H1 (cell line): ENCODE results near the gene RAB44. TPM values are rescaled to one million over a fixed set of nuclear protein-coding genes. Genes with fewer than 3 reads are reported as not detected.

Source experiments
- CTCF ChIA-PET: fragments of 300-600 bp; sonication (Branson Sonifier 250); formaldehyde crosslinking; loops from one replicate; lab custom pipeline; 2021; ENCODE audit not compliant: partially characterized antibody; lab: Charles Lee
- POLR2A ChIA-PET: fragments of 300-600 bp; sonication (Branson Sonifier 250); formaldehyde crosslinking; loops from one replicate; lab custom pipeline; 2021; ENCODE audit warnings: inconsistent platforms; ENCODE audit not compliant: partially characterized antibody; lab: Charles Lee
- DNase-seq, 2 experiments: peaks; one replicate each; pipeline versions ENCODE4 v3.0.0 to v3.0.0-alpha.2; 2010 to 2022; ENCODE audit warnings: low spot score in 2 of 2, low read depth in 1 of 2, mixed read lengths in 1 of 2
- FAIRE-seq: peaks from 2 replicates; lab custom pipeline; 2011; peaks lifted over from hg19 to GRCh38; lab: Jason Lieb, UNC
- H2AFZ ChIP-seq: 2 replicates; pipeline ENCODE4 v1.8.1; 2012; ENCODE audit warnings: low read length, inconsistent platforms
- H2AK5ac ChIP-seq: 2 replicates; pipeline ENCODE4 v1.6.1; 2013; ENCODE audit warnings: low read depth, low read length
- H2BK120ac ChIP-seq: replicated peaks from 2 replicates; pipeline ENCODE3; 2013; ENCODE audit warnings: low read depth, low read length, inconsistent platforms
- H2BK12ac ChIP-seq: 2 replicates; pipeline ENCODE4 v1.6.1; 2013; ENCODE audit warnings: low read depth, low read length
- H2BK15ac ChIP-seq: 2 replicates; pipeline ENCODE4 v1.6.1; 2013; ENCODE audit warnings: low read length
- H2BK20ac ChIP-seq: 2 replicates; pipeline ENCODE4 v1.6.1; 2013; ENCODE audit warnings: low read length
- H2BK5ac ChIP-seq: 2 replicates; pipeline ENCODE4 v1.6.1; 2013; ENCODE audit warnings: low read depth, low read length
- H3K14ac ChIP-seq: 2 replicates; pipeline ENCODE4 v1.6.1; 2013; ENCODE audit warnings: inconsistent platforms; ENCODE audit not compliant: insufficient read length
- H3K18ac ChIP-seq: 2 replicates; pipeline ENCODE4 v1.6.1; 2013; ENCODE audit warnings: low read length; ENCODE audit errors: extremely low read depth
- H3K23ac ChIP-seq: 2 replicates; pipeline ENCODE4 v1.6.1; 2013; ENCODE audit warnings: inconsistent platforms; ENCODE audit not compliant: insufficient read length
- H3K23me2 ChIP-seq: 2 replicates; pipeline ENCODE4 v1.6.1; 2013; ENCODE audit warnings: low read depth, low read length
- H3K27ac ChIP-seq: 2 replicates; pipeline ENCODE4 v1.6.1; 2011; ENCODE audit warnings: low read depth, low read length, inconsistent platforms
- H3K27me3 ChIP-seq, 4 experiments: replicated peaks in 1 of 4; 1 replicate in 1 of 4; 2 replicates in 3 of 4; pipeline versions ENCODE4 v1.6.1 to v1.8.1; 2011 to 2013; ENCODE audit warnings: low read length in 3 of 4, mild to moderate bottlenecking in 3 of 4, inconsistent platforms in 2 of 4, mixed read lengths in 2 of 4, moderate library complexity in 1 of 4; ENCODE audit not compliant: control insufficient read depth in 3 of 4, insufficient read depth in 3 of 4; ENCODE audit errors: extremely low read depth in 1 of 4
- H3K36me3 ChIP-seq, 4 experiments: 2 replicates each; pipeline versions ENCODE4 v1.6.1 to v1.8.1; 2011 to 2013; ENCODE audit warnings: mild to moderate bottlenecking in 4 of 4, low read length in 3 of 4, moderate library complexity in 2 of 4, control low read depth in 1 of 4, inconsistent platforms in 1 of 4; ENCODE audit not compliant: insufficient read depth in 4 of 4, control insufficient read depth in 2 of 4
- H3K4ac ChIP-seq: replicated peaks from 2 replicates; pipeline ENCODE3; 2013; ENCODE audit warnings: low read length, low read depth, mixed read lengths, inconsistent platforms; ENCODE audit not compliant: insufficient read length
- H3K4me1 ChIP-seq, 4 experiments: replicated peaks in 1 of 4; 1 replicate in 1 of 4; 2 replicates in 3 of 4; pipeline versions ENCODE4 v1.6.1 to v1.8.1; 2011 to 2013; ENCODE audit warnings: low read length in 3 of 4, inconsistent platforms in 2 of 4, mixed read lengths in 1 of 4; ENCODE audit not compliant: insufficient read depth in 4 of 4, control insufficient read depth in 3 of 4
- H3K4me2 ChIP-seq, 2 experiments: 2 replicates each; pipeline versions ENCODE4 v1.6.1 to v1.8.1; 2011 to 2013; ENCODE audit warnings: low read depth in 2 of 2, low read length in 2 of 2, control low read depth in 1 of 2, inconsistent platforms in 1 of 2, mild to moderate bottlenecking in 1 of 2; ENCODE audit not compliant: insufficient read depth in 1 of 2
- H3K4me3 ChIP-seq, 4 experiments: fragments of 200-600, 300-600 bp in 1 of 4; sonication (generic), shearing (Covaris generic), sonication (Bioruptor Twin) in 1 of 4; 2 replicates each; pipeline versions ENCODE4 v1.5.1 to v1.8.1; 2011 to 2016; ENCODE audit warnings: low read length in 4 of 4, low read depth in 3 of 4, control low read depth in 2 of 4, inconsistent platforms in 2 of 4, mild to moderate bottlenecking in 2 of 4, mixed read lengths in 1 of 4, moderate library complexity in 1 of 4; ENCODE audit not compliant: insufficient read depth in 2 of 4; ENCODE audit errors: extremely low read depth in 1 of 4
- H3K56ac ChIP-seq: replicated peaks from 2 replicates; pipeline ENCODE3; 2013; ENCODE audit warnings: low read depth, mild to moderate bottlenecking, mixed read lengths, low read length, inconsistent platforms; ENCODE audit not compliant: insufficient read length
- H3K79me1 ChIP-seq: 2 replicates; pipeline ENCODE4 v1.6.1; 2013; ENCODE audit warnings: low read depth, low read length, control low read depth
- H3K79me2 ChIP-seq, 2 experiments: 2 replicates each; pipeline versions ENCODE4 v1.6.1 to v1.8.1; 2012 to 2013; ENCODE audit warnings: low read length in 2 of 2, mild to moderate bottlenecking in 2 of 2, inconsistent platforms in 1 of 2; ENCODE audit not compliant: insufficient read depth in 2 of 2, control insufficient read depth in 1 of 2
- H3K9ac ChIP-seq, 4 experiments: replicated peaks in 1 of 4; 1 replicate in 1 of 4; 2 replicates in 3 of 4; pipeline versions ENCODE4 v1.6.1 to v1.8.1; 2011 to 2013; ENCODE audit warnings: low read depth in 3 of 4, low read length in 3 of 4, control low read depth in 2 of 4, mild to moderate bottlenecking in 2 of 4, moderate library complexity in 2 of 4, inconsistent platforms in 1 of 4; ENCODE audit errors: extremely low read depth in 1 of 4
- H3K9me3 ChIP-seq, 2 experiments: 2 replicates each; pipeline versions ENCODE4 v1.6.1 to v1.8.1; 2012 to 2013; ENCODE audit warnings: mild to moderate bottlenecking in 2 of 2, moderate library complexity in 2 of 2, control low read depth in 1 of 2, inconsistent platforms in 1 of 2, low read depth in 1 of 2, low read length in 1 of 2, mixed read lengths in 1 of 2; ENCODE audit not compliant: insufficient read depth in 2 of 2
- H4K20me1 ChIP-seq, 2 experiments: replicated peaks in 1 of 2; 2 replicates each; pipeline versions ENCODE3 to v1.8.1; 2011 to 2013; ENCODE audit warnings: inconsistent platforms in 2 of 2, low read length in 2 of 2, mild to moderate bottlenecking in 1 of 2; ENCODE audit not compliant: insufficient read depth in 2 of 2, control insufficient read depth in 1 of 2
- H4K5ac ChIP-seq: 2 replicates; pipeline ENCODE4 v1.6.1; 2013; ENCODE audit warnings: low read length, low read depth, mixed read lengths, inconsistent platforms; ENCODE audit not compliant: insufficient read length
- H4K8ac ChIP-seq: 2 replicates; pipeline ENCODE4 v1.8.0; 2013; ENCODE audit warnings: mild to moderate bottlenecking, moderate library complexity, low read length, inconsistent platforms; ENCODE audit not compliant: insufficient read depth; ENCODE audit errors: extremely low read depth
- H4K91ac ChIP-seq: replicated peaks from 2 replicates; pipeline ENCODE3; 2013; ENCODE audit warnings: low read length, mixed read lengths, inconsistent platforms; ENCODE audit not compliant: insufficient read length
- CBX5 ChIP-seq: fragments of 300-800, 300-1000 bp; sonication (generic); IDR thresholded peaks from 2 replicates; pipeline ENCODE4 v1.7.1; 2016; ENCODE audit warnings: antibody characterized with exemption, low read length, low read depth
- NRF1 ChIP-seq: IDR thresholded peaks from 2 replicates; pipeline ENCODE4 v1.6.1; 2011; ENCODE audit warnings: mild to moderate bottlenecking, low read depth, low read length, improper control_type of control experiment
- SP1 ChIP-seq: IDR thresholded peaks from 2 replicates; pipeline ENCODE4 v1.6.1; 2011; ENCODE audit warnings: low read depth, low read length
- SP2 ChIP-seq: IDR thresholded peaks from 2 replicates; pipeline ENCODE4 v1.6.1; 2012; ENCODE audit warnings: mild to moderate bottlenecking, low read length, inconsistent platforms
- SUZ12 ChIP-seq: fragments of 200-600 bp; sonication (generic); IDR thresholded peaks from 2 replicates; pipeline ENCODE4 v1.6.1; 2012; ENCODE audit warnings: mild to moderate bottlenecking, inconsistent platforms, low read length, moderate library complexity, mixed read lengths
- WGBS, 2 experiments: shearing (Covaris generic) in 1 of 2; methylation state at CpG; one replicate each; pipeline versions ENCODE4 v1.1.6 to v1.1.7; 2013 to 2015; ENCODE audit warnings: low lambda C conversion rate in 2 of 2, mixed read lengths in 2 of 2, inconsistent platforms in 1 of 2, low coverage in 1 of 2, missing lambda C conversion rate in 1 of 2; ENCODE audit not compliant: insufficient replicate concordance in 2 of 2, insufficient coverage in 1 of 2, insufficient read length in 1 of 2; ENCODE audit errors: extremely low coverage in 1 of 2, missing lambda C conversion rate in 1 of 2; 5-methylcytosine and 5-hydroxymethylcytosine counted together
- polyA plus RNA-seq, 7 experiments: library from polyadenylated mRNA; depleted of rRNA in 3 of 7; stranded (reverse) in 5 of 7; unstranded in 2 of 7; fragments of >200 nt in 5 of 7; fragments of 200-250 nt in 2 of 7; gene quantifications; 1 replicate in 5 of 7; 2 replicates in 1 of 7; 4 replicates in 1 of 7; pipeline versions ENCODE4 v1.2.1 to v1.2.3, GENCODE V29; 2011 to 2013; ENCODE audit warnings: missing spikeins in 2 of 7, mixed read lengths in 2 of 7
- total RNA-seq: library from RNA; stranded (reverse); fragmentation: NEBNext Ultra II Directional; extraction: Animal tissue kit (Norgen Biotek cat#: 25700); gene quantifications from 2 replicates; pipeline ENCODE4 v1.2.1, GENCODE V29; 2021

The RAB44 gene
- total and polyA plus RNA-seq, 2 of the 8 experiments (the other 6 are each of a cell fraction or from before 2014, with no cell fraction given), result 0.02 TPM; not detected in 1

DNA sequence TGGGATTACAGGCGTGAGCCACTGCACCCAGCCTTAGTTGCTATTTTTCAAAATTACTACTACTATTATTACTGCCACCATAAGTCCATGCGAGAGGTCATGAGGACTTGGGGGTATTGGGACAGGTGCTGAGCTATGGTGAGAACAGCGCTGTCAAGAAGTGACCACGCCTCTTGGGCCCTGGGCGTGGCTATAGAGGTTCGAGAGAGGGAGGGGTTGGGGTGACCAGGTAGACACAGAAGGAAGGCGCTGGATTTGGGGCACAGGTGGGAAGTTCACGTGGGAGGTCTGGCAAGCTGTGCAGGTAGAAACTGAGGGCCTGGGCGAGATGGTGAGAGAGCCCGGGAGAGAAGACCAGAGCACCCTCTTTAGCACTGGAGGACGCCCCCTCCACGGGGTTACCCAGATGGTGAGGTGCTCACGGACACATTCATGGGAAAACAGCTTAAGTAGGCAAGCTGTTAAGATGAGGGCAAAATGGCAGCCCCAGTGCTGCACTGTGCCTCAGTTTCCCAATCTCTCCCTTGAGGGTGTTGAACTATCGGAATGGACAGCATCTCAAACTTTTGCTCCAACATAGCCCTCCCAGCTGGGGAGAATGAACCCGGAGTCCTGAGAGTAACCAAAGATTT, 61.0 kb downstream of the RAB44 start:
- Histone ChIP-seq H2AFZ (no peak overlapping the region), H3K9ac (no peak overlapping the region), H2BK5ac (no peak overlapping the region), H3K4me3 (no peak overlapping the region), H3K14ac (no peak overlapping the region), H4K20me1 (peaks cover 0 to 2% of the 10 kb centered on the region in 2 experiments), H2BK120ac (no peak overlapping the region), H3K23ac (no peak overlapping the region), H3K27ac (no peak overlapping the region), H3K4ac (no peak overlapping the region), H3K4me2 (peak overlapping the region in 1 of 2 experiments; percentile 22; a peak in 1 of 4 replicates), H4K91ac (no peak overlapping the region), H3K18ac (no peak overlapping the region), H3K9me3 (no peaks in the 10 kb centered on the region), H4K5ac (no peak overlapping the region), H3K4me1 (peaks cover 0 to 6% (median 3%) of the 10 kb centered on the region in 4 experiments; a peak in 4 of 7 replicates), H2BK12ac (no peak overlapping the region), H3K56ac (no peak overlapping the region), H2AK5ac (no peak overlapping the region), H3K79me2 (no peaks in the 10 kb centered on the region), H3K79me1 (no peaks in the 10 kb centered on the region), H3K27me3 (no peaks in the 10 kb centered on the region), H2BK20ac (no peak overlapping the region), H4K8ac (no peak overlapping the region), H2BK15ac (no peak overlapping the region), H3K36me3 (no peaks in the 10 kb centered on the region), H3K23me2 (no peaks in the 10 kb centered on the region)
- TF ChIP-seq SP1 (no peak), CBX5 (no peak), NRF1 (no peak), SUZ12 (no peak), SP2 (no peak)
- POLR2A ChIA-PET, result interaction anchor here (0.9 to 1.6 kb wide), 6 partner anchors 20 to 165 kb away, joined by 3 to 5 read pairs (median 3); partner anchors contain the start of gene PPIL1
- WGBS, 2 experiments, result 61% methylated on average over 15 of the region's 15 CpGs; no CpG with 5 or more reads in 1 of the 2 experiments
- FAIRE-seq, result no peak
- no peak for DNase-seq
- CTCF ChIA-PET, result interaction anchor here (0.6 to 5.3 kb wide), 43 partner anchors 11 to 548 kb away, joined by 3 to 83 read pairs (median 5); partner anchors contain the start of genes C6orf89, CDKN1A, PPIL1 and RAB44
